IMR-90 (cell line): ENCODE results near the gene VPS54. TPM values are rescaled to one million over a fixed set of nuclear protein-coding genes. Genes with fewer than 3 reads are reported as not detected.

Experiments used
- ATAC-seq: fragments of 200-7000 bp; cut with Tn5 transposase; 2 replicates; pipeline ENCODE4 v1.9.1; 2020; ENCODE audit warnings: low read depth, mild to moderate bottlenecking, moderate library complexity
- BruUV-seq: library from RNA; stranded (reverse); fragments of 400-500 nt; replicated peaks from 2 replicates; lab custom pipeline; 2021; lab: Mats Ljungman, UMichigan
- CTCF ChIA-PET: fragments of 300-600 bp; formaldehyde crosslinking; extraction: SDS; loops from one replicate; lab custom pipeline; 2021; ENCODE audit warnings: antibody characterized with exemption; lab: Yijun Ruan, JAX
- POLR2A ChIA-PET: fragments of 300-600 bp; sonication (Branson Sonifier 250); formaldehyde crosslinking; loops from one replicate; lab custom pipeline; 2022; ENCODE audit warnings: antibody characterized with exemption; ENCODE audit not compliant: unreplicated experiment; lab: Charles Lee
- DNase-seq: peaks from one replicate; pipeline ENCODE4 v3.0.0; 2013
- H2AFZ ChIP-seq: replicated peaks from 2 replicates; pipeline ENCODE3; 2013; ENCODE audit warnings: low read length, mild to moderate bottlenecking; ENCODE audit not compliant: poor library complexity
- H2AK5ac ChIP-seq: 2 replicates; pipeline ENCODE4 v1.6.1; 2013; ENCODE audit warnings: low read depth, low read length, inconsistent platforms
- H2AK9ac ChIP-seq: replicated peaks from 2 replicates; pipeline ENCODE3; 2013; ENCODE audit warnings: mild to moderate bottlenecking, low read depth, low read length, moderate library complexity; ENCODE audit not compliant: poor library complexity
- H2BK120ac ChIP-seq: 2 replicates; pipeline ENCODE4 v1.6.1; 2013; ENCODE audit warnings: low read depth, low read length, inconsistent platforms
- H2BK15ac ChIP-seq: 3 replicates; pipeline ENCODE4 v1.6.1; 2013; ENCODE audit warnings: low read depth, low read length, inconsistent platforms
- H2BK20ac ChIP-seq: 2 replicates; pipeline ENCODE4 v1.6.1; 2013; ENCODE audit warnings: low read depth, mild to moderate bottlenecking, inconsistent platforms, low read length, moderate library complexity
- H2BK5ac ChIP-seq: 2 replicates; pipeline ENCODE4 v1.6.1; 2013; ENCODE audit warnings: mild to moderate bottlenecking, low read depth, low read length, inconsistent platforms; ENCODE audit not compliant: poor library complexity, severe bottlenecking
- H3K14ac ChIP-seq: replicated peaks from 2 replicates; pipeline ENCODE4 v1.6.1; 2013; ENCODE audit warnings: low read depth, low read length, inconsistent platforms
- H3K18ac ChIP-seq: 2 replicates; pipeline ENCODE4 v1.6.1; 2013; ENCODE audit warnings: low read depth, low read length, control low read depth
- H3K23ac ChIP-seq: 2 replicates; pipeline ENCODE4 v1.6.1; 2013; ENCODE audit warnings: low read depth, low read length, inconsistent platforms
- H3K27ac ChIP-seq: 2 replicates; pipeline ENCODE4 v1.5.1; 2013; ENCODE audit warnings: mild to moderate bottlenecking, control low read depth, low read length; ENCODE audit not compliant: insufficient read depth
- H3K27me3 ChIP-seq: 2 replicates; pipeline ENCODE4 v1.6.1; 2013; ENCODE audit warnings: low read length; ENCODE audit not compliant: control insufficient read depth, insufficient read depth
- H3K36me3 ChIP-seq: 2 replicates; pipeline ENCODE4 v1.6.1; 2013; ENCODE audit warnings: low read length, mixed read lengths; ENCODE audit not compliant: control insufficient read depth, insufficient read depth
- H3K4ac ChIP-seq: 2 replicates; pipeline ENCODE4 v1.6.1; 2013; ENCODE audit warnings: low read depth, low read length, inconsistent platforms
- H3K4me1 ChIP-seq: 2 replicates; pipeline ENCODE4 v1.6.1; 2013; ENCODE audit warnings: low read length, mixed read lengths; ENCODE audit not compliant: control insufficient read depth, insufficient read depth
- H3K4me2 ChIP-seq: 2 replicates; pipeline ENCODE4 v1.6.1; 2013; ENCODE audit warnings: low read depth, mild to moderate bottlenecking, control low read depth, low read length, moderate library complexity
- H3K4me3 ChIP-seq: 2 replicates; pipeline ENCODE4 v1.5.1; 2013; ENCODE audit warnings: low read depth, mild to moderate bottlenecking, control low read depth, low read length, moderate library complexity; ENCODE audit not compliant: insufficient read depth
- H3K56ac ChIP-seq: 2 replicates; pipeline ENCODE4 v1.6.1; 2013; ENCODE audit warnings: low read length, inconsistent platforms; ENCODE audit not compliant: insufficient read depth; ENCODE audit errors: extremely low read depth
- H3K79me1 ChIP-seq, 2 experiments: 2 replicates each; pipeline ENCODE4 v1.6.1; 2013; ENCODE audit warnings: low read length in 2 of 2, inconsistent platforms in 1 of 2, low read depth in 1 of 2
- H3K9ac ChIP-seq: 2 replicates; pipeline ENCODE4 v1.6.1; 2013; ENCODE audit warnings: low read depth, low read length, control low read depth
- H3K9me1 ChIP-seq: 2 replicates; pipeline ENCODE4 v1.6.1; 2013; ENCODE audit warnings: low read length, inconsistent platforms; ENCODE audit not compliant: insufficient read depth
- H3K9me3 ChIP-seq: 2 replicates; pipeline ENCODE4 v1.6.1; 2013; ENCODE audit warnings: low read length; ENCODE audit not compliant: control insufficient read depth, insufficient read depth
- H4K20me1 ChIP-seq: 2 replicates; pipeline ENCODE4 v1.6.1; 2013; ENCODE audit warnings: low read length, inconsistent platforms; ENCODE audit not compliant: insufficient read depth
- H4K5ac ChIP-seq: 2 replicates; pipeline ENCODE4 v1.6.1; 2013; ENCODE audit warnings: mild to moderate bottlenecking, low read depth, low read length, control low read depth
- H4K8ac ChIP-seq, 2 experiments: 2 replicates each; pipeline ENCODE4 v1.6.1; 2013; ENCODE audit warnings: low read depth in 2 of 2, low read length in 2 of 2, control low read depth in 1 of 2, inconsistent platforms in 1 of 2
- H4K91ac ChIP-seq: 2 replicates; pipeline ENCODE4 v1.6.1; 2013; ENCODE audit warnings: low read depth, low read length, inconsistent platforms; ENCODE audit not compliant: insufficient read depth
- CHD1 ChIP-seq: IDR thresholded peaks from 2 replicates; pipeline ENCODE4 v1.6.1; 2012; ENCODE audit warnings: low read depth, low read length, improper control_type of control experiment
- CTCF ChIP-seq: conservative IDR thresholded peaks from 2 replicates; pipeline ENCODE4 v1.5.1; 2012; ENCODE audit warnings: mild to moderate bottlenecking, low read depth, low read length, improper control_type of control experiment
- ELK1 ChIP-seq: fragments of 150-350 bp; IDR thresholded peaks from 2 replicates; pipeline ENCODE4 v1.6.1; 2016; ENCODE audit warnings: low read depth, mild to moderate bottlenecking, low read length, moderate library complexity, borderline replicate concordance
- FOS ChIP-seq: fragments of 150-350 bp; IDR thresholded peaks from 2 replicates; pipeline ENCODE4 v1.6.1; 2016; ENCODE audit warnings: low read depth, low read length
- MAFK ChIP-seq: IDR thresholded peaks from 2 replicates; pipeline ENCODE4 v1.6.1; 2012; ENCODE audit warnings: low read depth, low read length, improper control_type of control experiment
- MAZ ChIP-seq: IDR thresholded peaks from 2 replicates; pipeline ENCODE4 v1.6.1; 2012; ENCODE audit warnings: low read depth, mild to moderate bottlenecking, low read length, improper control_type of control experiment, moderate library complexity, borderline replicate concordance
- NFE2L2 ChIP-seq: fragments of 150-350 bp; IDR thresholded peaks from 2 replicates; pipeline ENCODE4 v1.6.1; 2016; ENCODE audit warnings: low read depth, mild to moderate bottlenecking, low read length
- POLR2A ChIP-seq: IDR thresholded peaks from 2 replicates; pipeline ENCODE4 v1.6.1; 2012; ENCODE audit warnings: mild to moderate bottlenecking, low read depth, low read length
- USF2 ChIP-seq: fragments of 150-350 bp; IDR thresholded peaks from 2 replicates; pipeline ENCODE4 v1.6.1; 2017; ENCODE audit warnings: mild to moderate bottlenecking, antibody characterized with exemption, low read length, low read depth
- WGBS, 2 experiments: methylation state at CpG; one replicate each; pipeline versions ENCODE4 v1.1.5 to v1.1.7; 2013; ENCODE audit warnings: missing lambda C conversion rate in 2 of 2; ENCODE audit not compliant: insufficient read length in 1 of 2; ENCODE audit errors: extremely low coverage in 2 of 2; 5-methylcytosine and 5-hydroxymethylcytosine counted together
- dilution Hi-C: fragments of 300-500 bp; cut with HindIII; formaldehyde crosslinking; loops from one replicate; pipeline ENCODE4 v1.14.3; 2018; ENCODE audit warnings: low sequenced_read_pairs; ENCODE audit not compliant: unreplicated experiment
- in situ Hi-C: fragments of 300-500 bp; cut with MboI; formaldehyde crosslinking; loops from 3 replicates; pipeline ENCODE4 v1.14.3; 2019; ENCODE audit warnings: low sequenced_read_pairs, inconsistent platforms, mixed read lengths
- intact Hi-C: fragments of 100-400 bp; cut with micrococcal nuclease; formaldehyde crosslinking; loops from 2 replicates; pipeline ENCODE4 v1.10.0; 2022
- polyA plus RNA-seq, 3 experiments: library from polyadenylated mRNA; depleted of rRNA; stranded (reverse); fragments of >200 nt; gene quantifications; 2 replicates each; pipeline ENCODE4 v1.2.3, GENCODE V29; 2012; ENCODE audit warnings: low replicate concordance in 1 of 3
- total RNA-seq: library from RNA; depleted of rRNA; stranded (reverse); fragments of >200 nt; gene quantifications from 2 replicates; pipeline ENCODE4 v1.2.3, GENCODE V29; 2012

Gene VPS54
- total and polyA plus RNA-seq, 2 of the 4 experiments (the other 2 are of a cell fraction): 7.1 to 18.1 TPM

GRCh38 chr2:64000630-64001381, 18.4 kb downstream of the VPS54 start:
- Histone ChIP-seq H4K20me1 (peaks cover 21% of the 10 kb centered on the region), H3K9ac (no peak overlapping the region), H2BK120ac (no peak overlapping the region), H4K91ac (no peak overlapping the region), H3K9me3 (no peaks in the 10 kb centered on the region), H2AFZ (no peak overlapping the region), H3K9me1 (peaks cover 6% of the 10 kb centered on the region; the same call in 1 of the 2 replicates), H3K27me3 (no peaks in the 10 kb centered on the region), H2BK5ac (no peak overlapping the region), H4K5ac (no peak overlapping the region), H3K23ac (no peak overlapping the region), H2BK20ac (no peak overlapping the region), H3K79me1 (peaks cover 22 to 40% of the 10 kb centered on the region in 2 experiments), H2BK15ac (no peak overlapping the region), H3K4me1 (no peaks in the 10 kb centered on the region), H3K14ac (no peak overlapping the region), H3K36me3 (0 out of 2 replicates have a peak, but pooled peaks cover 2% of the 10 kb centered on the region), H3K4me3 (no peak overlapping the region), H3K27ac (no peak overlapping the region), H3K4ac (no peak overlapping the region), H4K8ac (no peak overlapping the region), H3K4me2 (no peak overlapping the region), H2AK9ac (no peak overlapping the region), H2AK5ac (no peak overlapping the region), H3K56ac (no peak overlapping the region), H3K18ac (no peak overlapping the region)
- CTCF ChIA-PET: no interaction called here
- TF ChIP-seq FOS: no peak
- TF ChIP-seq POLR2A: no peak
- no peak for TF ChIP-seq MAFK
- TF ChIP-seq NFE2L2: no peak
- no peak for TF ChIP-seq ELK1
- TF ChIP-seq CHD1: no peak
- no peak for TF ChIP-seq CTCF
- TF ChIP-seq MAZ: no peak
- no peak for TF ChIP-seq USF2
- intact Hi-C loops (no loop called here), in situ Hi-C loops (no loop called here), dilution Hi-C loops (no loop called here)
- no peak for ATAC-seq
- DNase-seq: no peak
- WGBS, 2 experiments: 100% methylated on average over 1 of the region's 5 CpGs; no CpG with 5 or more reads in 1 of the 2 experiments
- BruUV-seq: no TSS peak
- POLR2A ChIA-PET: no interaction called here
